Astrocyte of the spinal cord (primary cell): Measurements from ENCODE around the gene CCT4.

Experiments used
- DNase-seq: peaks from one replicate; pipeline ENCODE4 v3.0.0; 2011; ENCODE audit warnings: low read depth, low spot score
- H3K4me3 ChIP-seq: 2 replicates; pipeline ENCODE4 v1.5.1; 2011; ENCODE audit warnings: low read depth, mild to moderate bottlenecking, low read length, moderate library complexity
- CTCF ChIP-seq: IDR thresholded peaks from 2 replicates; pipeline ENCODE4 v1.5.1; 2012; ENCODE audit warnings: low read depth, mild to moderate bottlenecking, low read length, inconsistent platforms
- in situ Hi-C: cut with HindIII; loops from 2 replicates; pipeline ENCODE4 v1.10.0; 2017; ENCODE audit warnings: low sequenced_read_pairs

The CCT4 gene

GRCh38 chr2:61906186-61906470 is 17.7 kb upstream of the CCT4 start:
- in situ Hi-C loops = no loop called here
- TF ChIP-seq CTCF = no peak
- no peak for DNase-seq
- peak overlapping the region; percentile 88 for H3K4me3 ChIP-seq

- peak; percentile 74 for DNase-seq
- in situ Hi-C loops = no loop called here
- TF ChIP-seq CTCF = no peak
- peak within 1 kb of the TSS; percentile 88 for H3K4me3 ChIP-seq
Observed at GRCh38 chr2:61905372-61906185, 17.1 kb upstream of the CCT4 start, which contains the start of gene COMMD1. Gene COMMD1, plus strand, starts transcription at chr2:61905674. Its CDS starts 5 bp downstream, at chr2:61905679.

GRCh38 chr2:61900281-61900680 is 11.8 kb upstream of the CCT4 start:
- in situ Hi-C loops = no loop called here
- no peak for DNase-seq
- H3K4me3 ChIP-seq = no peak overlapping the region
- TF ChIP-seq CTCF = no peak

- peak; percentile 53 for TF ChIP-seq CTCF
- H3K4me3 ChIP-seq = no peak overlapping the region
- in situ Hi-C loops = no loop called here
- peak; percentile 12 for DNase-seq
Observed at GRCh38 chr2:61898810-61899209, 10.4 kb upstream of the CCT4 start.

GRCh38 chr2:61887717-61888266 is 664 bp downstream of the CCT4 start:
- H3K4me3 ChIP-seq = peak overlapping the region; percentile 100
- DNase-seq = peak; percentile 38
- TF ChIP-seq CTCF = no peak
- in situ Hi-C loops = no loop called here

- TF ChIP-seq CTCF = no peak
- DNase-seq = no peak
- in situ Hi-C loops = no loop called here
Observed at GRCh38 chr2:61885896-61886603, 2.4 kb downstream of the CCT4 start.

More at GRCh38 chr2:61885896-61886603, 2.4 kb downstream of the CCT4 start:
- H3K4me3 ChIP-seq = no peak overlapping the region
